ENCODE data around the gene KLHL7.
"Not testable (repeated sequence)": the region's sequence is repeated elsewhere in the genome, so short reads cannot be mapped to it uniquely, and the experiment has no call there.

Gene KLHL7

GRCh38 chr7:23191022-23191421 is 85.4 kb downstream of the KLHL7 start:
- Histone ChIP-seq H3K79me2 (ENCODE audit: insufficient read depth, low read length) (peaks cover 34% of the 10 kb centered on the region), H3K27me3 (ENCODE audit: insufficient read depth, low read length, poor library complexity) (no peaks in the 10 kb centered on the region), H3K4me3 (ENCODE audit: low read depth in 1 of 2, low read length in 2 of 2) (no peak overlapping the region), H3K4me2 (ENCODE audit: insufficient read depth, low read length) (no peak overlapping the region), H3K9ac (ENCODE audit: low read depth, low read length) (no peak overlapping the region), H3K4me1 (ENCODE audit: insufficient read depth, low read length) (0 out of 2 replicates have a peak, but pooled peaks cover 6% of the 10 kb centered on the region), H3K27ac (ENCODE audit: low read length) (no peak overlapping the region), H4K20me1 (ENCODE audit: insufficient read depth, low read length) (peaks cover 3% of the 10 kb centered on the region), H3K9me3 (ENCODE audit: insufficient read depth, low read length, severe bottlenecking) (no peaks in the 10 kb centered on the region), H2AFZ (ENCODE audit: low read depth, low read length) (no peak overlapping the region), H3K36me3 (ENCODE audit: insufficient read depth, low read length) (peaks cover 74% of the 10 kb centered on the region)
- no peak for ATAC-seq (ENCODE audit: insufficient read depth, low read depth)
- TF ChIP-seq EZH2 (IDR thresholded peaks at IDR 0.05; ENCODE audit: borderline replicate concordance, low read depth, low read length, severe bottlenecking) (no peak), CTCF (IDR thresholded peaks at IDR 0.05; ENCODE audit: borderline replicate concordance, extremely low read depth, low read length, poor library complexity, severe bottlenecking) (no peak)
- DNase-seq, result no peak

- ATAC-seq (ENCODE audit: insufficient read depth, low read depth); H3K4me1 ChIP-seq (ENCODE audit: insufficient read depth, low read length): not testable (repeated sequence)
- peaks cover 12% of the 10 kb centered on the region for H3K79me2 ChIP-seq (ENCODE audit: insufficient read depth, low read length)
These were observed 88.2 kb downstream of the KLHL7 start for GRCh38 chr7:23193650-23194227.

GRCh38 chr7:23196306-23196705 is 90.7 kb downstream of the KLHL7 start:
- H3K4me3 ChIP-seq (ENCODE audit: low read depth in 1 of 2, low read length in 2 of 2), result no peak overlapping the region
- no peaks in the 10 kb centered on the region for H3K9me3 ChIP-seq (ENCODE audit: insufficient read depth, low read length, severe bottlenecking)
- no peaks in the 10 kb centered on the region for H3K27me3 ChIP-seq (ENCODE audit: insufficient read depth, low read length, poor library complexity)
- no peak for TF ChIP-seq EZH2 (IDR thresholded peaks at IDR 0.05; ENCODE audit: borderline replicate concordance, low read depth, low read length, severe bottlenecking)
- no peak for TF ChIP-seq CTCF (IDR thresholded peaks at IDR 0.05; ENCODE audit: borderline replicate concordance, extremely low read depth, low read length, poor library complexity, severe bottlenecking)
- DNase-seq (no peak), ATAC-seq (ENCODE audit: insufficient read depth, low read depth) (no peak)
- no peak overlapping the region for H3K9ac ChIP-seq (ENCODE audit: low read depth, low read length)
- H3K27ac ChIP-seq (ENCODE audit: low read length), result no peak overlapping the region
- H3K4me2 ChIP-seq (ENCODE audit: insufficient read depth, low read length), result no peak overlapping the region
- no peak overlapping the region for H2AFZ ChIP-seq (ENCODE audit: low read depth, low read length)
- H4K20me1 ChIP-seq (ENCODE audit: insufficient read depth, low read length), result no peaks in the 10 kb centered on the region; the same call in 1 of the 2 replicates
- H3K4me1 ChIP-seq (ENCODE audit: insufficient read depth, low read length), result no peaks in the 10 kb centered on the region
- H3K79me2 ChIP-seq (ENCODE audit: insufficient read depth, low read length), result no peaks in the 10 kb centered on the region
- peaks cover 63% of the 10 kb centered on the region for H3K36me3 ChIP-seq (ENCODE audit: insufficient read depth, low read length)

More at GRCh38 chr7:23193650-23194227, 88.2 kb downstream of the KLHL7 start:
- H2AFZ ChIP-seq (ENCODE audit: low read depth, low read length); H4K20me1 ChIP-seq (ENCODE audit: insufficient read depth, low read length); H3K9ac ChIP-seq (ENCODE audit: low read depth, low read length); H3K4me2 ChIP-seq (ENCODE audit: insufficient read depth, low read length); H3K27me3 ChIP-seq (ENCODE audit: insufficient read depth, low read length, poor library complexity); H3K9me3 ChIP-seq (ENCODE audit: insufficient read depth, low read length, severe bottlenecking); H3K27ac ChIP-seq (ENCODE audit: low read length); H3K4me3 ChIP-seq (ENCODE audit: low read depth in 1 of 2, low read length in 2 of 2); DNase-seq: not testable (repeated sequence)
- peaks cover 61% of the 10 kb centered on the region for H3K36me3 ChIP-seq (ENCODE audit: insufficient read depth, low read length)

GRCh38 chr7:23197745-23198144 is 92.2 kb downstream of the KLHL7 start:
- H3K36me3 ChIP-seq (ENCODE audit: insufficient read depth, low read length), result peaks cover 52% of the 10 kb centered on the region
- not testable (repeated sequence) for H3K4me2 ChIP-seq (ENCODE audit: insufficient read depth, low read length); H3K9me3 ChIP-seq (ENCODE audit: insufficient read depth, low read length, severe bottlenecking); H3K4me1 ChIP-seq (ENCODE audit: insufficient read depth, low read length); H3K79me2 ChIP-seq (ENCODE audit: insufficient read depth, low read length); H3K27me3 ChIP-seq (ENCODE audit: insufficient read depth, low read length, poor library complexity); H3K27ac ChIP-seq (ENCODE audit: low read length); H3K9ac ChIP-seq (ENCODE audit: low read depth, low read length); H3K4me3 ChIP-seq (ENCODE audit: low read depth in 1 of 2, low read length in 2 of 2); H2AFZ ChIP-seq (ENCODE audit: low read depth, low read length); H4K20me1 ChIP-seq (ENCODE audit: insufficient read depth, low read length); ATAC-seq (ENCODE audit: insufficient read depth, low read depth); DNase-seq

Measured in DND-41 (cell line).